GM23338 (cell line): Measurements from ENCODE around the gene MMP24OS. TPM values are rescaled to one million over a fixed set of nuclear protein-coding genes. Genes with fewer than 3 reads are reported as not detected.
"Not testable (repeated sequence)": the region's sequence is repeated elsewhere in the genome, so short reads cannot be mapped to it uniquely, and the experiment has no call there.

Source experiments
- ATAC-seq: fragments of 200-7000 bp; cut with Tn5 transposase; 3 replicates; pipeline ENCODE4 v1.9.1; 2020
- DNase-seq: peaks from one replicate; pipeline ENCODE4 v3.0.0-alpha.2; 2015; ENCODE audit warnings: low spot score
- H2AFZ ChIP-seq: fragments of 200-600 bp; sonication (generic); 2 replicates; pipeline ENCODE4 v1.8.0; 2016; ENCODE audit warnings: antibody characterized with exemption, mild to moderate bottlenecking, moderate library complexity
- H3F3A ChIP-seq: fragments of 200-600 bp; sonication (generic); replicated peaks from 2 replicates; pipeline ENCODE4 v1.8.0; 2017; ENCODE audit warnings: antibody characterized with exemption, mixed run types, low read depth
- H3K27ac ChIP-seq: fragments of 200-600 bp; sonication (generic); 2 replicates; pipeline ENCODE4 v1.6.1; 2016; ENCODE audit warnings: low read depth
- H3K27me3 ChIP-seq: fragments of 200-600 bp; sonication (generic); 2 replicates; pipeline ENCODE4 v1.8.0; 2016; ENCODE audit warnings: mild to moderate bottlenecking, mixed run types, moderate library complexity; ENCODE audit not compliant: insufficient read depth
- H3K36me3 ChIP-seq: fragments of 200-600 bp; sonication (generic); 2 replicates; pipeline ENCODE4 v1.8.0; 2016; ENCODE audit warnings: mild to moderate bottlenecking; ENCODE audit not compliant: insufficient read depth
- H3K4me1 ChIP-seq: fragments of 200-600 bp; sonication (generic); 2 replicates; pipeline ENCODE4 v1.8.0; 2016; ENCODE audit warnings: mild to moderate bottlenecking, moderate library complexity; ENCODE audit not compliant: insufficient read depth
- H3K4me2 ChIP-seq: fragments of 200-600 bp; sonication (generic); 2 replicates; pipeline ENCODE4 v1.7.1; 2017; ENCODE audit warnings: mixed run types
- H3K4me3 ChIP-seq: fragments of 200-600 bp; sonication (generic); 2 replicates; pipeline ENCODE4 v1.6.1; 2016; ENCODE audit warnings: mixed run types
- H3K79me2 ChIP-seq: fragments of 200-600 bp; sonication (generic); replicated peaks from 2 replicates; pipeline ENCODE4 v1.8.0; 2017; ENCODE audit warnings: mild to moderate bottlenecking; ENCODE audit not compliant: insufficient read depth
- H3K9me2 ChIP-seq: fragments of 200-600 bp; sonication (generic); 2 replicates; pipeline ENCODE4 v1.8.0; 2017; ENCODE audit not compliant: insufficient read depth
- H4K20me1 ChIP-seq: fragments of 200-600 bp; sonication (generic); replicated peaks from 2 replicates; pipeline ENCODE4 v1.8.0; 2017; ENCODE audit warnings: mild to moderate bottlenecking; ENCODE audit not compliant: insufficient read depth
- H3K27ac Mint-ChIP-seq: 2 replicates; pipeline ENCODE4 v1.8.0; 2020; ENCODE audit warnings: inconsistent platforms, mild to moderate bottlenecking, moderate library complexity, mixed read lengths
- H3K27me3 Mint-ChIP-seq: 3 replicates; pipeline ENCODE4 v1.8.0; 2022; ENCODE audit warnings: low read depth, mild to moderate bottlenecking, moderate library complexity, mixed read lengths, inconsistent platforms; ENCODE audit not compliant: insufficient read depth, poor library complexity
- H3K36me3 Mint-ChIP-seq: 3 replicates; pipeline ENCODE4 v1.8.0; 2021; ENCODE audit warnings: low read depth, mild to moderate bottlenecking, inconsistent platforms, moderate library complexity, mixed read lengths
- H3K4me1 Mint-ChIP-seq: 3 replicates; pipeline ENCODE4 v1.8.0; 2020; ENCODE audit warnings: mild to moderate bottlenecking, inconsistent platforms, mixed read lengths
- H3K4me3 Mint-ChIP-seq: 3 replicates; pipeline ENCODE4 v1.8.0; 2021; ENCODE audit warnings: moderate library complexity, mild to moderate bottlenecking, inconsistent platforms, mixed read lengths
- H3K9me3 Mint-ChIP-seq: 3 replicates; pipeline ENCODE4 v1.8.0; 2020; ENCODE audit warnings: moderate library complexity, mild to moderate bottlenecking, inconsistent platforms, mixed read lengths
- CREB1 ChIP-seq: fragments of 250-450 bp; sonication (Bioruptor Pico); IDR thresholded peaks from 2 replicates; pipeline ENCODE4 v1.5.0; 2020; ENCODE audit warnings: low read depth, mild to moderate bottlenecking, moderate library complexity
- ETS1 ChIP-seq: IDR thresholded peaks from 2 replicates; pipeline ENCODE4 v1.6.1; 2016; ENCODE audit warnings: antibody characterized with exemption
- EZH2 ChIP-seq: fragments of 200-600 bp; sonication (generic); IDR thresholded peaks from one replicate; pipeline ENCODE4 v1.8.0; 2017; ENCODE audit warnings: antibody characterized with exemption, mild to moderate bottlenecking, low read depth; ENCODE audit not compliant: unreplicated experiment
- EZH2phosphoT487 ChIP-seq: fragments of 200-600 bp; sonication (generic); IDR thresholded peaks from one replicate; pipeline ENCODE4 v1.8.1; 2018; ENCODE audit warnings: antibody characterized with exemption; ENCODE audit not compliant: unreplicated experiment
- POLR2AphosphoS5 ChIP-seq: IDR thresholded peaks from 2 replicates; pipeline ENCODE4 v1.6.1; 2016; ENCODE audit warnings: antibody characterized with exemption, low read depth
- ZNF331 ChIP-seq: fragments of 250-450 bp; sonication (Bioruptor Pico); IDR thresholded peaks from 2 replicates; pipeline ENCODE4 v1.5.0; 2020; ENCODE audit warnings: low read depth, mild to moderate bottlenecking, moderate library complexity
- ZNF462 ChIP-seq: fragments of 250-450 bp; sonication (Bioruptor Pico); IDR thresholded peaks from 2 replicates; pipeline ENCODE4 v1.5.0; 2020; ENCODE audit warnings: mild to moderate bottlenecking, moderate library complexity
- polyA plus RNA-seq: library from polyadenylated mRNA; unstranded; fragments of >200 nt; fragmentation: Nextera tagmentation; extraction: Ambion mirVana; gene quantifications from 2 replicates; pipeline ENCODE4 v1.2.1, GENCODE V29; 2016
- total RNA-seq: library from RNA; depleted of rRNA; stranded (reverse); fragments of >200 nt; shearing (Covaris generic); gene quantifications from 2 replicates; pipeline ENCODE4 v1.2.3, GENCODE V29; 2014
- TF ChIP-seq, protein P1 (sequence below): IDR thresholded peaks from one replicate; pipeline ENCODE4 v1.6.1; 2018; ENCODE audit warnings: antibody characterized with exemption; ENCODE audit not compliant: unreplicated experiment
- TF ChIP-seq, protein P2 (sequence below), 2 experiments: fragments of 200-600 bp in 1 of 2; sonication (generic) in 1 of 2; conservative IDR thresholded peaks; 2 replicates each; pipeline versions ENCODE4 v1.5.1 to v1.6.1; 2016 to 2017; ENCODE audit warnings: antibody characterized with exemption in 2 of 2, low read depth in 2 of 2, mild to moderate bottlenecking in 2 of 2, moderate library complexity in 1 of 2

The MMP24OS gene
- total and polyA plus RNA-seq, 2 experiments from 2014 or later: 10.5 to 25.4 TPM

- not testable (repeated sequence) for H3K36me3 ChIP-seq, ATAC-seq, H4K20me1 ChIP-seq, H3K4me3 Mint-ChIP-seq, DNase-seq, H3K4me1 ChIP-seq, H3K27me3 ChIP-seq, H3K9me3 Mint-ChIP-seq, H3K4me3 ChIP-seq, H2AFZ ChIP-seq, H3K9me2 ChIP-seq, H3K27ac Mint-ChIP-seq, H3K4me2 ChIP-seq, H3K27me3 Mint-ChIP-seq, H3F3A ChIP-seq, H3K79me2 ChIP-seq, H3K36me3 Mint-ChIP-seq
- peaks cover 16% of the 10 kb centered on the region for H3K4me1 Mint-ChIP-seq
- peak overlapping the region; percentile 69; the same call in 1 of the 2 replicates for H3K27ac ChIP-seq
Measured at GRCh38 chr20:35252598-35252997, 25.3 kb downstream of the MMP24OS start.

DNA sequence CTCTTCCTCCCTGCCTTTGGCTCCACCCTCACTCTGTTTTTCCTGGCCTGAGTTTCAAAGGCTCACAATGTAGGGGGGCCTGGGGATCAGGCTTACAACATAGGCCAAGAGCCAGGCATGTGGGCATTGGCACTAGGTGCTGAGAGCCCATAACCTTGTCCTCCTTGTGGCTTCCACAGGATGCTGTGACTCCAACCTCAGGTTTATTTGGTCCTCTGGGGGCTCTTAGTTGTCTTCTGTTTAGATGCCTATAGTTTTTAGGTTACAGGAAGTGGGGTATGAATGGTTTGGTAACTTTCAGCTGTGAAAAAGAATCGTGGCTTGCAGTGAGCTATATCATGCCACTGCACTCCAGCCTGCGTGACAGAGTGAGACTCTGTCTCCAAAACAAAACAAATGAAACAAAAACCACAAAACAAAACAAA lies 25.9 kb downstream of the MMP24OS start:
- 0 out of 2 replicates have a peak, but pooled peaks cover 5% of the 10 kb centered on the region for H3F3A ChIP-seq
- DNase-seq: no peak
- H3K9me2 ChIP-seq: peaks cover 2% of the 10 kb centered on the region; the same call in 1 of the 2 replicates
- H3K27me3 ChIP-seq: no peaks in the 10 kb centered on the region
- H4K20me1 ChIP-seq: no peaks in the 10 kb centered on the region
- peak overlapping the region; percentile 69; the same call in 1 of the 2 replicates for H3K27ac ChIP-seq
- H3K4me3 Mint-ChIP-seq: no peak overlapping the region
- H3K9me3 Mint-ChIP-seq: no peaks in the 10 kb centered on the region
- peaks cover 6% of the 10 kb centered on the region for H3K27me3 Mint-ChIP-seq
- no peaks in the 10 kb centered on the region for H3K36me3 Mint-ChIP-seq
- no peaks in the 10 kb centered on the region for H3K79me2 ChIP-seq
- H3K36me3 ChIP-seq: no peaks in the 10 kb centered on the region
- ATAC-seq: no peak
- H3K27ac Mint-ChIP-seq: no peak overlapping the region
- H3K4me1 Mint-ChIP-seq: peaks cover 20% of the 10 kb centered on the region
- 0 out of 2 replicates have a peak, but pooled peaks cover 7% of the 10 kb centered on the region for H3K4me1 ChIP-seq
- no peak overlapping the region for H3K4me3 ChIP-seq
- H3K4me2 ChIP-seq: no peak overlapping the region
- H2AFZ ChIP-seq: no peak overlapping the region
- TF ChIP-seq, protein P1, sequence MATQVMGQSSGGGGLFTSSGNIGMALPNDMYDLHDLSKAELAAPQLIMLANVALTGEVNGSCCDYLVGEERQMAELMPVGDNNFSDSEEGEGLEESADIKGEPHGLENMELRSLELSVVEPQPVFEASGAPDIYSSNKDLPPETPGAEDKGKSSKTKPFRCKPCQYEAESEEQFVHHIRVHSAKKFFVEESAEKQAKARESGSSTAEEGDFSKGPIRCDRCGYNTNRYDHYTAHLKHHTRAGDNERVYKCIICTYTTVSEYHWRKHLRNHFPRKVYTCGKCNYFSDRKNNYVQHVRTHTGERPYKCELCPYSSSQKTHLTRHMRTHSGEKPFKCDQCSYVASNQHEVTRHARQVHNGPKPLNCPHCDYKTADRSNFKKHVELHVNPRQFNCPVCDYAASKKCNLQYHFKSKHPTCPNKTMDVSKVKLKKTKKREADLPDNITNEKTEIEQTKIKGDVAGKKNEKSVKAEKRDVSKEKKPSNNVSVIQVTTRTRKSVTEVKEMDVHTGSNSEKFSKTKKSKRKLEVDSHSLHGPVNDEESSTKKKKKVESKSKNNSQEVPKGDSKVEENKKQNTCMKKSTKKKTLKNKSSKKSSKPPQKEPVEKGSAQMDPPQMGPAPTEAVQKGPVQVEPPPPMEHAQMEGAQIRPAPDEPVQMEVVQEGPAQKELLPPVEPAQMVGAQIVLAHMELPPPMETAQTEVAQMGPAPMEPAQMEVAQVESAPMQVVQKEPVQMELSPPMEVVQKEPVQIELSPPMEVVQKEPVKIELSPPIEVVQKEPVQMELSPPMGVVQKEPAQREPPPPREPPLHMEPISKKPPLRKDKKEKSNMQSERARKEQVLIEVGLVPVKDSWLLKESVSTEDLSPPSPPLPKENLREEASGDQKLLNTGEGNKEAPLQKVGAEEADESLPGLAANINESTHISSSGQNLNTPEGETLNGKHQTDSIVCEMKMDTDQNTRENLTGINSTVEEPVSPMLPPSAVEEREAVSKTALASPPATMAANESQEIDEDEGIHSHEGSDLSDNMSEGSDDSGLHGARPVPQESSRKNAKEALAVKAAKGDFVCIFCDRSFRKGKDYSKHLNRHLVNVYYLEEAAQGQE: no peak
- TF ChIP-seq CREB1 (CRISPR knock-in tag): no peak
- TF ChIP-seq ZNF462: no peak
- no peak for TF ChIP-seq ZNF331 (CRISPR knock-in tag)
- TF ChIP-seq POLR2AphosphoS5: no peak
- TF ChIP-seq, protein P2, sequence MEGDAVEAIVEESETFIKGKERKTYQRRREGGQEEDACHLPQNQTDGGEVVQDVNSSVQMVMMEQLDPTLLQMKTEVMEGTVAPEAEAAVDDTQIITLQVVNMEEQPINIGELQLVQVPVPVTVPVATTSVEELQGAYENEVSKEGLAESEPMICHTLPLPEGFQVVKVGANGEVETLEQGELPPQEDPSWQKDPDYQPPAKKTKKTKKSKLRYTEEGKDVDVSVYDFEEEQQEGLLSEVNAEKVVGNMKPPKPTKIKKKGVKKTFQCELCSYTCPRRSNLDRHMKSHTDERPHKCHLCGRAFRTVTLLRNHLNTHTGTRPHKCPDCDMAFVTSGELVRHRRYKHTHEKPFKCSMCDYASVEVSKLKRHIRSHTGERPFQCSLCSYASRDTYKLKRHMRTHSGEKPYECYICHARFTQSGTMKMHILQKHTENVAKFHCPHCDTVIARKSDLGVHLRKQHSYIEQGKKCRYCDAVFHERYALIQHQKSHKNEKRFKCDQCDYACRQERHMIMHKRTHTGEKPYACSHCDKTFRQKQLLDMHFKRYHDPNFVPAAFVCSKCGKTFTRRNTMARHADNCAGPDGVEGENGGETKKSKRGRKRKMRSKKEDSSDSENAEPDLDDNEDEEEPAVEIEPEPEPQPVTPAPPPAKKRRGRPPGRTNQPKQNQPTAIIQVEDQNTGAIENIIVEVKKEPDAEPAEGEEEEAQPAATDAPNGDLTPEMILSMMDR (conservative IDR thresholded peaks at IDR 0.05; ENCODE audit: low read depth in 2 of 2): no peak
- TF ChIP-seq EZH2: no peak
- no peak for TF ChIP-seq ETS1
- TF ChIP-seq EZH2phosphoT487: no peak
